IgD-negative memory B cell (primary cell): ENCODE results near the gene EAPP. TPM values are rescaled to one million over a fixed set of nuclear protein-coding genes. Genes with fewer than 3 reads are reported as not detected.
"Not testable (repeated sequence)": the region's sequence is repeated elsewhere in the genome, so short reads cannot be mapped to it uniquely, and the experiment has no call there.

Experiments used
- H3K27ac Mint-ChIP-seq, 3 donors: one replicate each; pipeline ENCODE4 v1.8.0; 2020 to 2022; ENCODE audit warnings: mild to moderate bottlenecking in 3 of 3, mixed read lengths in 3 of 3, moderate library complexity in 1 of 3
- H3K27me3 Mint-ChIP-seq: one replicate; pipeline ENCODE4 v1.8.0; 2021; ENCODE audit warnings: mixed read lengths
- H3K36me3 Mint-ChIP-seq: one replicate; pipeline ENCODE4 v1.8.0; 2020; ENCODE audit warnings: mild to moderate bottlenecking, mixed read lengths
- H3K4me1 Mint-ChIP-seq, 3 donors: one replicate each; pipeline ENCODE4 v1.8.0; 2020 to 2022; ENCODE audit warnings: mixed read lengths in 3 of 3, mild to moderate bottlenecking in 1 of 3
- H3K4me3 Mint-ChIP-seq, 4 donors: one replicate each; pipeline ENCODE4 v1.8.0; 2020 to 2022; ENCODE audit warnings: mild to moderate bottlenecking in 4 of 4, mixed read lengths in 4 of 4, moderate library complexity in 3 of 4
- H3K9me3 Mint-ChIP-seq, 3 donors: one replicate each; pipeline ENCODE4 v1.8.0; 2020 to 2021; ENCODE audit warnings: mixed read lengths in 3 of 3, mild to moderate bottlenecking in 1 of 3
- polyA plus RNA-seq: library from polyadenylated mRNA; unstranded; fragments of 300-500 nt; fragmentation: Illumina TruSeq; gene quantifications from one replicate; pipeline ENCODE4 v1.2.3, GENCODE V29; 2021

EAPP gene
- polyA plus RNA-seq, 1 donor from 2014 or later: 107 TPM

GRCh38 chr14:34478261-34478660 lies 61.2 kb downstream of the EAPP start:
- no peaks in the 10 kb centered on the region for H3K27me3 Mint-ChIP-seq
- H3K4me1 Mint-ChIP-seq: peaks cover 0 to 3% (median 0%) of the 10 kb centered on the region in 3 donors
- H3K27ac Mint-ChIP-seq: no peak overlapping the region
- H3K36me3 Mint-ChIP-seq: no peaks in the 10 kb centered on the region
- no peaks in the 10 kb centered on the region for H3K9me3 Mint-ChIP-seq
- no peak overlapping the region for H3K4me3 Mint-ChIP-seq

GRCh38 chr14:34476036-34476435 lies 63.5 kb downstream of the EAPP start:
- not testable (repeated sequence) for H3K4me1 Mint-ChIP-seq, H3K27me3 Mint-ChIP-seq, H3K4me3 Mint-ChIP-seq, H3K36me3 Mint-ChIP-seq, H3K27ac Mint-ChIP-seq, H3K9me3 Mint-ChIP-seq

GRCh38 chr14:34475163-34475562 lies 64.3 kb downstream of the EAPP start:
- no peaks in the 10 kb centered on the region for H3K4me1 Mint-ChIP-seq
- no peak overlapping the region for H3K27ac Mint-ChIP-seq
- no peaks in the 10 kb centered on the region for H3K27me3 Mint-ChIP-seq
- H3K4me3 Mint-ChIP-seq: no peak overlapping the region
- H3K36me3 Mint-ChIP-seq: no peaks in the 10 kb centered on the region
- H3K9me3 Mint-ChIP-seq: no peaks in the 10 kb centered on the region

GRCh38 chr14:34474187-34474679 lies 65.3 kb downstream of the EAPP start:
- no peaks in the 10 kb centered on the region for H3K27me3 Mint-ChIP-seq
- no peaks in the 10 kb centered on the region for H3K36me3 Mint-ChIP-seq
- no peaks in the 10 kb centered on the region for H3K4me1 Mint-ChIP-seq
- H3K27ac Mint-ChIP-seq: no peak overlapping the region
- no peak overlapping the region for H3K4me3 Mint-ChIP-seq
- H3K9me3 Mint-ChIP-seq: no peaks in the 10 kb centered on the region

- H3K4me1 Mint-ChIP-seq: no peaks in the 10 kb centered on the region
- no peak overlapping the region for H3K27ac Mint-ChIP-seq
- H3K36me3 Mint-ChIP-seq: peaks cover 1% of the 10 kb centered on the region
- H3K27me3 Mint-ChIP-seq: peaks cover under 1% of the 10 kb centered on the region
- no peak overlapping the region for H3K4me3 Mint-ChIP-seq
- H3K9me3 Mint-ChIP-seq: no peaks in the 10 kb centered on the region
These were observed 66.7 kb downstream of the EAPP start for GRCh38 chr14:34472706-34473279.

GRCh38 chr14:34470319-34470718 lies 69.2 kb downstream of the EAPP start:
- Mint-ChIP-seq H3K36me3 (peaks cover 1% of the 10 kb centered on the region), H3K9me3 (no peaks in the 10 kb centered on the region), H3K4me1 (no peaks in the 10 kb centered on the region), H3K27ac (no peak overlapping the region), H3K27me3 (peaks cover 2% of the 10 kb centered on the region), H3K4me3 (no peak overlapping the region)

GRCh38 chr14:34466691-34467090 lies 72.8 kb downstream of the EAPP start:
- Mint-ChIP-seq H3K4me1 (peaks cover 0 to 8% (median 0%) of the 10 kb centered on the region in 3 donors), H3K36me3 (peaks cover 1% of the 10 kb centered on the region), H3K27ac (no peak overlapping the region), H3K27me3 (peaks cover 2% of the 10 kb centered on the region), H3K4me3 (no peak overlapping the region), H3K9me3 (no peaks in the 10 kb centered on the region)

Other genes with a start within 250 kb of the EAPP start
- gene SPTSSA, start 77.5 kb downstream of the EAPP start, polyA plus RNA-seq: 15.1 TPM
- gene SNX6, start 90.4 kb upstream of the EAPP start, polyA plus RNA-seq: 122 TPM
- gene CFL2, start 174.9 kb upstream of the EAPP start, polyA plus RNA-seq: 9.3 TPM